HG03066 (cell line): ENCODE results near the gene ZBTB16.
"Not testable (repeated sequence)": the region's sequence is repeated elsewhere in the genome, so short reads cannot be mapped to it uniquely, and the experiment has no call there.

Source experiments
- ATAC-seq: cut with Tn5 transposase; IDR thresholded peaks from one replicate; pipeline ENCODE4 v1.9.1; 2021; ENCODE audit warnings: low read depth; ENCODE audit not compliant: unreplicated experiment

The ZBTB16 gene

GRCh38 chr11:114040706-114041211, 18.8 kb upstream of the ZBTB16 start:
- ATAC-seq: no peak

GRCh38 chr11:114042234-114042633, 17.3 kb upstream of the ZBTB16 start:
- ATAC-seq: no peak

- no peak for ATAC-seq
Measured at GRCh38 chr11:114044042-114044871, 15.3 kb upstream of the ZBTB16 start.

- no peak for ATAC-seq
Measured at GRCh38 chr11:114047327-114047726, 12.2 kb upstream of the ZBTB16 start.

GRCh38 chr11:114049050-114049449, 10.5 kb upstream of the ZBTB16 start:
- ATAC-seq: no peak

- not testable (repeated sequence) for ATAC-seq
Measured at GRCh38 chr11:114049766-114050165, 9.7 kb upstream of the ZBTB16 start.

GRCh38 chr11:114050258-114050927, 9.1 kb upstream of the ZBTB16 start:
- ATAC-seq: no peak

- no peak for ATAC-seq
Measured at GRCh38 chr11:114051558-114051957, 8.0 kb upstream of the ZBTB16 start.

- ATAC-seq: no peak
Measured at GRCh38 chr11:114052160-114052559, 7.4 kb upstream of the ZBTB16 start.

GRCh38 chr11:114053406-114053805, 6.1 kb upstream of the ZBTB16 start:
- no peak for ATAC-seq

- no peak for ATAC-seq
Measured at GRCh38 chr11:114054806-114055205, 4.7 kb upstream of the ZBTB16 start.

- no peak for ATAC-seq
Measured at GRCh38 chr11:114056409-114056808, 3.1 kb upstream of the ZBTB16 start.

- ATAC-seq: no peak
Measured at GRCh38 chr11:114057147-114057546, 2.4 kb upstream of the ZBTB16 start.

- ATAC-seq: no peak
Measured at GRCh38 chr11:114057605-114058004, 1.9 kb upstream of the ZBTB16 start.

GRCh38 chr11:114058026-114058706, 1.3 kb upstream of the ZBTB16 start:
- ATAC-seq: no peak

- no peak for ATAC-seq
Measured at GRCh38 chr11:114058871-114059277, 637 bp upstream of the ZBTB16 start.

GRCh38 chr11:114059984-114060391, 477 bp downstream of the ZBTB16 start:
- no peak for ATAC-seq

GRCh38 chr11:114060392-114061047, 1.0 kb downstream of the ZBTB16 start:
- no peak for ATAC-seq

GRCh38 chr11:114061048-114061680, 1.7 kb downstream of the ZBTB16 start:
- no peak for ATAC-seq

- ATAC-seq: no peak
Measured at GRCh38 chr11:114061681-114062049, 2.2 kb downstream of the ZBTB16 start.
